GM12878 (cell line): ENCODE measurements around the gene ADCY2. TPM values are rescaled to one million over a fixed set of nuclear protein-coding genes. Genes with fewer than 3 reads are reported as not detected.

Source experiments
- ATAC-seq: fragments of 200-7000 bp; cut with Tn5 transposase; 3 replicates; pipeline ENCODE4 v1.9.1; 2020; ENCODE audit warnings: mild to moderate bottlenecking, moderate library complexity
- BruUV-seq: library from RNA; stranded (reverse); fragments of 400-500 nt; replicated peaks from 2 replicates; lab custom pipeline; 2021; lab: Mats Ljungman, UMichigan
- CTCF ChIA-PET: fragments of 300-600 bp; sonication (Branson Sonifier 250); formaldehyde crosslinking; extraction: SDS; loops from one replicate; lab custom pipeline; 2021; ENCODE audit warnings: inconsistent platforms; lab: Yijun Ruan, JAX
- POLR2A ChIA-PET: fragments of 350-600 bp; formaldehyde crosslinking; extraction: SDS; loops from one replicate; lab custom pipeline; 2021; ENCODE audit warnings: inconsistent platforms; lab: Charles Lee
- RAD21 ChIA-PET: fragments of 300-600 bp; sonication (Branson Sonifier 250); formaldehyde crosslinking; loops from one replicate; lab custom pipeline; 2023; ENCODE audit warnings: antibody characterized with exemption; ENCODE audit not compliant: unreplicated experiment; lab: Charles Lee
- SMC1A ChIA-PET: fragments of 300-600 bp; sonication (Branson Sonifier 250); formaldehyde crosslinking; loops from one replicate; lab custom pipeline; 2023; ENCODE audit not compliant: unreplicated experiment, uncharacterized antibody; lab: Charles Lee
- DNase-seq: peaks from one replicate; pipeline ENCODE4 v3.0.0-alpha.2; 2011; ENCODE audit warnings: low read depth, low spot score
- FAIRE-seq: peaks from 3 replicates; lab custom pipeline; 2011; peaks lifted over from hg19 to GRCh38; lab: Jason Lieb, UNC
- H2AFZ ChIP-seq: 2 replicates; pipeline ENCODE4 v1.6.0; 2011; ENCODE audit warnings: low read depth, low read length, control low read depth; ENCODE audit not compliant: control insufficient read depth
- H3K27ac ChIP-seq: 2 replicates; pipeline ENCODE4 v1.5.1; 2011; ENCODE audit warnings: control low read depth; ENCODE audit not compliant: control insufficient read depth, insufficient read depth
- H3K27me3 ChIP-seq, 2 experiments: replicated peaks in 1 of 2; 2 replicates each; pipeline versions ENCODE4 v1.6.0 to v1.6.1; 2011; ENCODE audit warnings: low read length in 1 of 2; ENCODE audit not compliant: control insufficient read depth in 2 of 2, insufficient read depth in 2 of 2
- H3K36me3 ChIP-seq, 2 experiments: 2 replicates each; pipeline ENCODE4 v1.5.1; 2011; ENCODE audit warnings: low read length in 1 of 2; ENCODE audit not compliant: control insufficient read depth in 2 of 2, insufficient read depth in 2 of 2
- H3K4me1 ChIP-seq: 2 replicates; pipeline ENCODE4 v1.6.1; 2011; ENCODE audit warnings: mild to moderate bottlenecking, low read length, moderate library complexity, mixed read lengths; ENCODE audit not compliant: control insufficient read depth, insufficient read depth
- H3K4me2 ChIP-seq: 2 replicates; pipeline ENCODE4 v1.6.0; 2011; ENCODE audit warnings: control low read depth; ENCODE audit not compliant: control insufficient read depth, insufficient read depth
- H3K4me3 ChIP-seq: fragments of 200-600 bp; sonication (generic); 2 replicates; pipeline ENCODE4 v1.5.1; 2016
- H3K79me2 ChIP-seq: 2 replicates; pipeline ENCODE4 v1.6.0; 2011; ENCODE audit warnings: low read length; ENCODE audit not compliant: control insufficient read depth, insufficient read depth
- H3K9ac ChIP-seq: 2 replicates; pipeline ENCODE4 v1.8.0; 2011; ENCODE audit warnings: low read length, control low read depth, mixed read lengths; ENCODE audit not compliant: control insufficient read depth, insufficient read depth
- H3K9me3 ChIP-seq: replicated peaks from 3 replicates; pipeline ENCODE4 v1.5.1; 2011; ENCODE audit warnings: mild to moderate bottlenecking, low read length; ENCODE audit not compliant: control insufficient read depth, insufficient read depth
- H4K20me1 ChIP-seq: 2 replicates; pipeline ENCODE4 v1.6.0; 2011; ENCODE audit not compliant: control insufficient read depth, insufficient read depth
- CEBPB ChIP-seq, 2 experiments: fragments of 150-350 bp in 1 of 2; IDR thresholded peaks; 2 replicates each; pipeline ENCODE4 v1.6.1; 2012 to 2014; ENCODE audit warnings: low read depth in 2 of 2, low read length in 2 of 2, borderline replicate concordance in 1 of 2, inconsistent platforms in 1 of 2
- CHD4 ChIP-seq: fragments of 200-600 bp; sonication (generic); IDR thresholded peaks from 2 replicates; pipeline ENCODE4 v1.6.1; 2016; ENCODE audit warnings: mild to moderate bottlenecking
- ELK1 ChIP-seq: IDR thresholded peaks from 2 replicates; pipeline ENCODE4 v1.6.1; 2012; ENCODE audit warnings: low read depth, low read length, improper control_type of control experiment
- EZH2 ChIP-seq: IDR thresholded peaks from 2 replicates; pipeline ENCODE4 v1.6.1; 2012; ENCODE audit warnings: low read depth, mild to moderate bottlenecking, control low read depth, inconsistent platforms, low read length, borderline replicate concordance; ENCODE audit not compliant: control insufficient read depth
- POLR2AphosphoS2 ChIP-seq: IDR thresholded peaks from 2 replicates; pipeline ENCODE4 v1.6.1; 2011; ENCODE audit warnings: low read depth, mild to moderate bottlenecking, low read length, improper control_type of control experiment, moderate library complexity
- PRDM15 ChIP-seq: fragments of 450-650 bp; formaldehyde crosslinking; IDR thresholded peaks from 2 replicates; pipeline ENCODE4 v1.4.0; 2020; ENCODE audit warnings: mild to moderate bottlenecking, moderate library complexity
- SIN3A ChIP-seq: IDR thresholded peaks from 2 replicates; pipeline ENCODE4 v1.6.1; 2012; ENCODE audit warnings: low read depth, low read length, improper control_type of control experiment
- TCF7 ChIP-seq: IDR thresholded peaks from 2 replicates; pipeline ENCODE4 v1.6.1; 2014; ENCODE audit warnings: antibody characterized with exemption, borderline replicate concordance
- WGBS: methylation state at CpG from one replicate; pipeline ENCODE4 v1.1.6; 2016; ENCODE audit warnings: low lambda C conversion rate; ENCODE audit not compliant: insufficient replicate concordance, insufficient coverage; ENCODE audit errors: missing lambda C conversion rate; 5-methylcytosine and 5-hydroxymethylcytosine counted together
- in situ Hi-C: fragments of 300-500 bp; cut with MboI; formaldehyde crosslinking; loops from 9 replicates; pipeline ENCODE4 v1.14.3; 2018; ENCODE audit warnings: mixed read lengths
- intact Hi-C: fragments of 100-400 bp; cut with micrococcal nuclease; formaldehyde crosslinking; loops from one replicate; pipeline ENCODE4 v1.14.2; 2022; ENCODE audit not compliant: unreplicated experiment
- polyA plus RNA-seq, 11 experiments: library from polyadenylated mRNA; depleted of rRNA in 4 of 11; unstranded in 6 of 11; stranded (reverse) in 5 of 11; fragments of >200 nt; fragmentation: Nextera tagmentation in 4 of 11; fragmentation: Illumina TruSeq in 1 of 11; extraction: Ambion mirVana in 4 of 11; extraction: Trizol in 1 of 11; gene quantifications; 1 replicate in 1 of 11; 2 replicates in 10 of 11; pipeline versions ENCODE4 v1.2.1 to v1.2.3, GENCODE V29; 2011 to 2016; ENCODE audit warnings: inconsistent platforms in 2 of 11, missing spikeins in 2 of 11, low read depth in 1 of 11
- total RNA-seq, 4 experiments: library from RNA; depleted of rRNA in 3 of 4; stranded (reverse); fragments of >200 nt in 3 of 4; fragmentation: Illumina TruSeq in 1 of 4; extraction: Trizol in 1 of 4; gene quantifications; 2 replicates each; pipeline versions ENCODE4 v1.2.1 to v1.2.3, GENCODE V29; 2013 to 2021

The ADCY2 gene
- total and polyA plus RNA-seq, 10 of the 15 experiments (the other 5 are each of a cell fraction or from before 2014, with no cell fraction given) = 0.07 to 0.26 TPM; not detected in 8

GRCh38 chr5:7376871-7377270, 19.1 kb upstream of the ADCY2 start:
- BruUV-seq = no TSS peak
- Histone ChIP-seq H3K27ac (no peak overlapping the region), H3K4me2 (no peak overlapping the region), H3K79me2 (no peaks in the 10 kb centered on the region), H3K27me3 (no peaks in the 10 kb centered on the region), H3K9ac (no peak overlapping the region), H3K9me3 (no peaks in the 10 kb centered on the region), H3K4me3 (no peak overlapping the region), H2AFZ (no peak overlapping the region), H3K36me3 (no peaks in the 10 kb centered on the region), H4K20me1 (no peaks in the 10 kb centered on the region), H3K4me1 (no peaks in the 10 kb centered on the region)
- ChIA-PET CTCF (no interaction called here), SMC1A (no interaction called here), RAD21 (no interaction called here), POLR2A (no interaction called here)
- in situ Hi-C loops = no loop called here
- no peak for DNase-seq
- ATAC-seq = no peak
- FAIRE-seq = no peak
- WGBS = 2% methylated on average over 3 of the region's 3 CpGs
- intact Hi-C loops = no loop called here
- TF ChIP-seq EZH2 (no peak), SIN3A (no peak), TCF7 (no peak), CHD4 (no peak), ELK1 (no peak), POLR2AphosphoS2 (no peak), CEBPB (IDR thresholded peaks at IDR 0.05; ENCODE audit: borderline replicate concordance in 1 of 2, low read depth in 2 of 2, low read length in 2 of 2) (no peak), PRDM15 (CRISPR knock-in tag) (no peak)
